Astrocyte of the cerebellum (primary cell): ENCODE data around the gene HCN2.
"Not testable (repeated sequence)": the region's sequence is repeated elsewhere in the genome, so short reads cannot be mapped to it uniquely, and the experiment has no call there.

Source experiments
- DNase-seq: peaks from one replicate; pipeline ENCODE4 v3.0.0-alpha.2; 2011; ENCODE audit warnings: low read depth
- H3K4me3 ChIP-seq: 2 replicates; pipeline ENCODE4 v1.5.1; 2011; ENCODE audit warnings: mild to moderate bottlenecking, low read depth, low read length, moderate library complexity
- CTCF ChIP-seq: IDR thresholded peaks from 2 replicates; pipeline ENCODE4 v1.5.1; 2012; ENCODE audit warnings: low read length, low read depth, moderate library complexity, mild to moderate bottlenecking; ENCODE audit errors: missing control alignments
- in situ Hi-C: cut with HindIII; loops from 2 replicates; pipeline ENCODE4 v1.10.0; 2017; ENCODE audit warnings: low sequenced_read_pairs

The HCN2 gene

DNA sequence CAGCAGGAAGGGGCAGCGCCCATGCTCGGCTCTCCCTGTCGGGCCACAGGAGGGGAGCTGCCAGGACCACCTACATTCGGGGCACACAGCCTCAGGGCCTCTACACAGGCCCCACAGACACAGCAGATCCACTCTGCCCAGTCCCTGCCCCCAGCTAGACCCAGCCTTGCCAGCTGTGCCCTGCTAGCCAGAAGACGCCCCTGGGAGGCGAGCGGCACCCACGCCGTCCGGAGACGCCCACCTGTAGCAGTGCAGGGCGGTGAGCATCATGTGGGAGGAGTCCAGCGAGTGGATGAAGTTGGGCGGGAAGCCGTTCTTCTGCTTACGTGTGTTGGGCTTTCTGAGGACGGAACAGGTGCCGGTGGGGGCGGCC lies 28.6 kb downstream of the HCN2 start:
- in situ Hi-C loops, result no loop called here
- no peak for TF ChIP-seq CTCF
- no peak overlapping the region for H3K4me3 ChIP-seq
- no peak for DNase-seq

GRCh38 chr19:618674-619285 lies 29.1 kb downstream of the HCN2 start:
- no peak for DNase-seq
- in situ Hi-C loops, result no loop called here
- no peak overlapping the region for H3K4me3 ChIP-seq
- TF ChIP-seq CTCF, result no peak

DNA sequence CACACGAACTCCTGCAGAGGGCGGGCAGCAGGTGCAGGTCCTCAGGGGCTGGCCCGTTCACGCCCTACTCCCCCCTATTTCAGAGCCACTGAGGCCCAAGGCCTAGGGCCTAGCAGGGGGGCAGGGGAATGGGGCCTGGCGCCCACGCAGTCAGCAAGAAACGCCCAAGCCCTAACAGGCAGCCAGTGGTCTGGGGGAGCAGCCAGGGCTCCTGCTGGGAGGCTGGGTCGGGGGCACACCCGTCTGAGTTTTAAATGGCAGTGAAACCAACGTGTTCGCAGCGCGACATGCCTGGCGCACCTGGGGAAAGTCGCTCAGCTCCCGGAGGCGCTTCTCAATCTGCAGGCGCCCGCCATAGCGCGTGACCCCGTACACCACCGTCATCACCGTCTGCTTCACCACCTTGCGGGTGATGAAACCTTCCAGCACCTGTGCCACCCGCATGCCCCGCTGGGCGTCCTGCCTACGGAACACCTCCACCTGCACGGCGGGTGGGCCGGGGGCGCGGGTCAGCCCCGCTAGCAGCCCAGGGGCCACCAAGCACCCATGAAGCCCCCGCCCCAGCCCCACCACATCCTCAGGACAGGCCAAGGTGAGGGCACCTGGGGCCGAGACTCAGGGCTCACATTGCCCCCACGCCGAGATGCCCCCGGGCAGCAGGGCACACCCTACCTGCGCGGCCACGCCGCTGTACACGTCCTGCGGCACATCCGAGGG lies 29.8 kb downstream of the HCN2 start:
- TF ChIP-seq CTCF, result no peak
- no peak overlapping the region for H3K4me3 ChIP-seq
- DNase-seq, result no peak
- in situ Hi-C loops, result no loop called here

GRCh38 chr19:620166-620862 lies 30.6 kb downstream of the HCN2 start:
- no peak for TF ChIP-seq CTCF
- in situ Hi-C loops, result no loop called here
- no peak overlapping the region for H3K4me3 ChIP-seq
- no peak for DNase-seq

- in situ Hi-C loops, H3K4me3 ChIP-seq, DNase-seq: not testable (repeated sequence)
Observed at GRCh38 chr19:621191-621590, 31.5 kb downstream of the HCN2 start.

- no peak overlapping the region for H3K4me3 ChIP-seq
- in situ Hi-C loops, result no loop called here
- no peak for TF ChIP-seq CTCF
- no peak for DNase-seq
Observed at GRCh38 chr19:621819-622218, 32.1 kb downstream of the HCN2 start.

DNA sequence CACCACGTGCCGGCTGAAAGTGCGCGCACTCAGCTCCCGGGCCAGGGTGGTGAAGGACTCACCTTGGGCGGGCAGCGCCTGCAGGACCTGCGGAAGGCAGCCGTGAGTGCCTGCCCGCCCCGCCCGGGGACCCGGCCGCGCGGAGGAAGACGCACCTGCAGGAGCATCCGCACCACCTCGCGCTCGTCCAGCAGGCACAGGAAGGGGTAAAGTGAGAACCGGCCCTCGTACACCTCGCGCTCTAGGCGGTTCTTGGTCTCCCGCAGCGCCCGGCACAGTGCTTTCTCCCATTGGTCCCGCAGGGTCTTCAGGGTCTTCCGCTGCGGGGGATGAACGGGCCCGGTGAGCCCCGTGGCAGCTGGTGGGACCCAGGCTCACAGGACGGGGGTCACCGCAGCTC lies 33.0 kb downstream of the HCN2 start:
- TF ChIP-seq CTCF, result no peak
- no peak for DNase-seq
- H3K4me3 ChIP-seq, result no peak overlapping the region
- in situ Hi-C loops, result no loop called here
